ENCODE results near the gene NFU1.
"Not testable (repeated sequence)": the region's sequence is repeated elsewhere in the genome, so short reads cannot be mapped to it uniquely, and the experiment has no call there.

Gene NFU1

DNA sequence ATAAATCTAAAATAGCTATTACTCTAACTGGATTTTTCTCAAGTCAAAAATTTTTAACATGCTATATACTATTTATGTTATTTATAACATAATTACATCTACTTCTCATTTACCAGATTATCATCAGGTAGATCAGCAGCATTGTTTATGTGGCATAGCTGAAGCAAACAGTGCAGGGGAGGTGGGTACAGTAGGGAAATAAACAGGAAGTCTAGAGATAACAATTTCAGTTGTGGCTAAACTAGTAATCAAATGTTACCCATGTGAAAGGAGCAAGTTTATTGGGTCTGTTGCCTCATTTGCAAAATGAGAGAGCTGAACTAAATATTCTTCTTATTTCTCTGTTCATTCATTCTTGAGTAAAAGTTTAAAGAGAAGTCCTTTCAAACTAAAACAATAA, 77.9 kb downstream of the NFU1 start:
- no peaks in the 10 kb centered on the region for H3K9me3 Mint-ChIP-seq
- H3K4me1 Mint-ChIP-seq (ENCODE audit: low read depth), result no peaks in the 10 kb centered on the region
- H3K27ac Mint-ChIP-seq, result no peak overlapping the region
- no peak overlapping the region for H3K4me3 Mint-ChIP-seq
- H3K27me3 Mint-ChIP-seq, result no peaks in the 10 kb centered on the region
- peaks cover 54% of the 10 kb centered on the region for H3K36me3 Mint-ChIP-seq (ENCODE audit: low read depth)

DNA sequence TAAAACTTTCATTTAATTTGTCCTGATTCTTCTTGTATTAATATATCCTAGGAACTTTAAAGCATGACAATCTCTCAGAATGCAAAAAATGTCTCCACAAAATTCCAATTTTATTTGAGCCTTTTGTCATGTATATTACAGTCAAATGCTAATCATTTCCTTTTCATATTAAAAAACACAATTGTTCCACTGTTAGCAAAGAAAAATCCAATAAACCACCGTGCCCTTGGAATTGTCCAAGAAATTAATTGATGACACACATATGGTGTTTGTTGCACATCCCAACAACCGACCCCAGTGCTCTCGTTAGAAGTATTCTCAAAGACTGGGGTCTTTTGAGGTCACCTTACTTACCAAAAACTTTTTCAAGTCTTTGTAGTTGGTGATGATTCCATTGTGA, 78.3 kb downstream of the NFU1 start:
- peaks cover 59% of the 10 kb centered on the region for H3K36me3 Mint-ChIP-seq (ENCODE audit: low read depth)
- no peak overlapping the region for H3K4me3 Mint-ChIP-seq
- no peaks in the 10 kb centered on the region for H3K4me1 Mint-ChIP-seq (ENCODE audit: low read depth)
- no peak overlapping the region for H3K27ac Mint-ChIP-seq
- H3K9me3 Mint-ChIP-seq, result no peaks in the 10 kb centered on the region
- H3K27me3 Mint-ChIP-seq, result no peaks in the 10 kb centered on the region

DNA sequence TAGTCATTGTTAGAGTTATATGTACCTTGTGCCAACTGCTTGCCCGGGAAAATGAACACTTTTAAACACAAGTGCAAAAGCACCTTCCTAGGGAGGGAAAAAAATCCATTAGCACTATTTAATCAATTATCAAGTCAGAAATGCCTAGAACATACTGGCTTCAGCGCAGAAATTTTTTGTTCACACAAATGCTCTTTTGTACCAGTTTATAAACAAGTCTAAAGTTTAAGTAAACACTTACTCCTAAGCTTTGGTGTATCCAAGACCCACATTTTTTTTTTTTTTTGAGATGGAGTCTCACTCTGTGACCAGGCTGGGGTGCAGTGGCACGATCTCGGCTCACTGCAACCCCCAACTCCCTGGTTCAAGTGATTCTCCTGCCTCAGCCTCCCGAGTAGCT, 80.8 kb downstream of the NFU1 start:
- H3K27ac Mint-ChIP-seq, result no peak overlapping the region
- no peaks in the 10 kb centered on the region for H3K9me3 Mint-ChIP-seq
- H3K36me3 Mint-ChIP-seq (ENCODE audit: low read depth), result peaks cover 55% of the 10 kb centered on the region
- no peak overlapping the region for H3K4me3 Mint-ChIP-seq
- no peaks in the 10 kb centered on the region for H3K4me1 Mint-ChIP-seq (ENCODE audit: low read depth)
- H3K27me3 Mint-ChIP-seq, result no peaks in the 10 kb centered on the region

DNA sequence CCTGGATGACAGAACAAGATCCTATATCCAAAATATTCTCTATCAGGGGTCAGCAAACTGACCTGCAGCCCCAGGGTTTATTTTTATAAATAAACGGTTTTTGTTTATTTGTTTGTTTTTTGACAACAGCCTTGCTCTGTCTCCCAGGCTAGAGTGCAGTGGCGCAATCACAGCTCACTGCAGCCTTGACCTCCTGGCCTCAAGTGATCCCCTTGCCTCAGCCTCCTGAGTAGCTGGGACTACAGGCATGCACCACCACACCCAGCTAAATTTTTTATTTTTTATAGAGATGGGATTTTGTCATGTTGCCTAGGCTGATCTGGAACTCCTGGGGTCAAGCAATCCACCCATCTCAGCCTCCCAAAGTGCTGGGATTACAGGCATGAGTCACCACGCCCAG, 82.3 kb downstream of the NFU1 start:
- H3K27ac Mint-ChIP-seq; H3K27me3 Mint-ChIP-seq; H3K4me3 Mint-ChIP-seq; H3K4me1 Mint-ChIP-seq (ENCODE audit: low read depth); H3K9me3 Mint-ChIP-seq: not testable (repeated sequence)
- peaks cover 59% of the 10 kb centered on the region for H3K36me3 Mint-ChIP-seq (ENCODE audit: low read depth)

DNA sequence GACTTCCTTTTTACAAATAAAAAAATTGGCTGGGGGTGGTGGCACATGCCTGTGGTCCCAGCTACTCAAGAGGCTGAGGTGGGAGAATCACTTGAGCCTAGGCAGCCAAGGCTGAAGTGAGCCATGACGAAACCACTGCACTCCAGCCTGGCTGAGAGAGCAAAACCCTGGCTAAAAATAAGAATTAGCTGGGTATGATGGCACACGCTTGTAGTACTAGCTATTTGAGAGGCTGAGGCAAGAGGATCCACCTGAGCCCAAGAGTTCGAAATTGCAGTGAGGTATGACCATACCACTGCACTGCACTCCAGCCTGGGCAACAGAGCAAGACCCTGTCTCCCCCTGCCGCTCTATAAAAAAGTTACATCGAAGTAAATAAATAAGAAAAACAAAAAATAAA, 83.9 kb downstream of the NFU1 start:
- H3K4me3 Mint-ChIP-seq, result no peak overlapping the region
- H3K4me1 Mint-ChIP-seq (ENCODE audit: low read depth), result no peaks in the 10 kb centered on the region
- no peak overlapping the region for H3K27ac Mint-ChIP-seq
- H3K36me3 Mint-ChIP-seq (ENCODE audit: low read depth), result peaks cover 60% of the 10 kb centered on the region
- H3K27me3 Mint-ChIP-seq, result no peaks in the 10 kb centered on the region
- no peaks in the 10 kb centered on the region for H3K9me3 Mint-ChIP-seq

DNA sequence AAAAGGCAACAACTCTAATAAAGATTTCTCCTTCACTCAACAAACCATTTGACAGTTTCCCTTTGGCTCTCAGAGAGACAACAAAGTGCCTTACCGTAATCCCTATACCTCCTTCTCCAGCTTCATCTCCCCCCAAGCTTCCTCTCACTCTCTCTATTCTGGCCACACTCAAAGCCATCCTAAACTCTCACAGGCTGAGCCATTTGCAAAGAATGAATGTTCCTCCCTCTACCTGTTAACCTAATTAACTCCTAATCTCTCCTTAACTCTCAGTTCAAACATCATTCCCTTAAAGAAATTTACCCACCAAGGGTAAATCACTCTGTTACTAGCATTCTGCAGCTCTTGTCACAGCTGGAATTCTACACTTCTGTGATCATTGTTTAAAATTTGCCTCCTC, 88.5 kb downstream of the NFU1 start:
- peaks cover 21% of the 10 kb centered on the region for H3K4me1 Mint-ChIP-seq (ENCODE audit: low read depth)
- peaks cover 58% of the 10 kb centered on the region for H3K36me3 Mint-ChIP-seq (ENCODE audit: low read depth)
- H3K27me3 Mint-ChIP-seq, result no peaks in the 10 kb centered on the region
- H3K9me3 Mint-ChIP-seq, result no peaks in the 10 kb centered on the region
- H3K27ac Mint-ChIP-seq, result no peak overlapping the region
- no peak overlapping the region for H3K4me3 Mint-ChIP-seq
